NCI-H2029 (cell line): ENCODE results near the gene MUS81.
"Not testable (repeated sequence)": the region's sequence is repeated elsewhere in the genome, so short reads cannot be mapped to it uniquely, and the experiment has no call there.

Source experiments
- DNase-seq: peaks from one replicate; lab custom pipeline; 2025; lab: John Stamatoyannopoulos, UW

Gene MUS81, protein sequence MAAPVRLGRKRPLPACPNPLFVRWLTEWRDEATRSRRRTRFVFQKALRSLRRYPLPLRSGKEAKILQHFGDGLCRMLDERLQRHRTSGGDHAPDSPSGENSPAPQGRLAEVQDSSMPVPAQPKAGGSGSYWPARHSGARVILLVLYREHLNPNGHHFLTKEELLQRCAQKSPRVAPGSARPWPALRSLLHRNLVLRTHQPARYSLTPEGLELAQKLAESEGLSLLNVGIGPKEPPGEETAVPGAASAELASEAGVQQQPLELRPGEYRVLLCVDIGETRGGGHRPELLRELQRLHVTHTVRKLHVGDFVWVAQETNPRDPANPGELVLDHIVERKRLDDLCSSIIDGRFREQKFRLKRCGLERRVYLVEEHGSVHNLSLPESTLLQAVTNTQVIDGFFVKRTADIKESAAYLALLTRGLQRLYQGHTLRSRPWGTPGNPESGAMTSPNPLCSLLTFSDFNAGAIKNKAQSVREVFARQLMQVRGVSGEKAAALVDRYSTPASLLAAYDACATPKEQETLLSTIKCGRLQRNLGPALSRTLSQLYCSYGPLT

DNA sequence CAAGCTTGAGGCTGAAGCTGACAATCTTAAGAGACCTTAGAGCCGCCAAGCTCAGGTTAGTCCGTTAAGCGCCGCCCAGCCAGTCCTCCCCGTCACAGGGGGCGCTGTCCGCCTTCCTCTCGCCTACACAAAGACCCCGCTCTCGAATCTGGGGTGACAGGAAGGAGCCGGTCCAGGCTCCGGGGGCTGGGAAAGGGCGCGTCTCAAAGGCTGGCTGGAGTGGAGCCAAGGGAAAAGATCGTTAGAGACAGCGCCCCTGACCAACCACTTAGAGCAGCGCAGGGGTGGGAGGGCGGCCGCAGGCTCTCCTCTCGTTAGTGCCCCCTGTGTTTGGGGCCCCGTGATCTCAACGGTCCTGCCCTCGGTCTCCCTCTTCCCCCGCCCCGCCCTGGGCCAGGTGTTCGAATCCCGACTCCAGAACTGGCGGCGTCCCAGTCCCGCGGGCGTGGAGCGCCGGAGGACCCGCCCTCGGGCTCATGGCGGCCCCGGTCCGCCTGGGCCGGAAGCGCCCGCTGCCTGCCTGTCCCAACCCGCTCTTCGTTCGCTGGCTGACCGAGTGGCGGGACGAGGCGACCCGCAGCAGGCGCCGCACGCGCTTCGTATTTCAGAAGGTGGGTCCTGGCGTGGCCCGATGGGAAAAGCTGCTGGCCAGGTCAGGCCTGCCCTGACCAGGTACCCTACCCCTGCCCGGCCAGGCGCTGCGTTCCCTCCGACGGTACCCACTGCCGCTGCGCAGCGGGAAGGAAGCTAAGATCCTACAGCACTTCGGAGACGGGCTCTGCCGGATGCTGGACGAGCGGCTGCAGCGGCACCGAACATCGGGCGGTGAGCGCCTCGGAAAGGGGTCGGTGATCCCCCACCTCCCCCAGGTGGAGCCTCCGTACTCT is at the start of gene MUS81:
TSS of gene MUS81 (plus strand) at position 156 of the 887 bp plus-strand sequence. CDS start at position 477, 321 bp downstream.
- DNase-seq: peak; percentile 97

DNA sequence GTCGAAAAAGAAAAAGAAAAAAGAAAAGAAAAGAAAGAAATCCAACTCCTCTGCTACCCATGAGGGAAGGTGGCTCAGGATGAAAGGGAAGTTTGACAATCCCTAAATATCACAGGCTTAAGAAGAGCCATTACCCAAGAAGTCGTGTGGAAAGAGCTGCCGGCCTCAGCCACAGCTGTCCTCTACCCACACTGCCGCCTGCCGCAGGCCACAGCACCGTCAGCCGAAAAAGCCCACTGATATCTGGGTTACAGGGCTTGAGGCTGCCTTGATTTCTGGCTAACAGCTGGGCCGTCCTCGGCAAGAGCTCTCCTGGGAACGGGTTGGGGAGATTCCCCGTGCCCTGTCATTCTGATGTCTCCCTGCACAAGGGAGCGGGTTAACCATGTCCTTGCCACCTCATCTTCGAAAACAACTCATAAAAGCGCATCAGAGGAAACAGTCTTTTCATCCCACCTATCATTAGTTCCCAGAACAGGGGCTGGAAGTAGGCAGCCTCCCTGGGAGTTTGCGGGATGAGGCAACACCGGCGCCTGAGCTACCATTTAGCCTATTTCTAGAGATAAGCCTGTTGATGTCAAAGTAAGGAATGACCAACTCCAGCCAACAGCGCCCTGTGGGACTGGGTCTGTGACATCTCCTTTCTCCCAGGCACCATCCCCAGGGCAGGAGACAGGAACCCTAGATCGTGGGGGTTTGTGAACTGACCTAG is 48.3 kb upstream of the MUS81 start:
- no peak for DNase-seq

DNA sequence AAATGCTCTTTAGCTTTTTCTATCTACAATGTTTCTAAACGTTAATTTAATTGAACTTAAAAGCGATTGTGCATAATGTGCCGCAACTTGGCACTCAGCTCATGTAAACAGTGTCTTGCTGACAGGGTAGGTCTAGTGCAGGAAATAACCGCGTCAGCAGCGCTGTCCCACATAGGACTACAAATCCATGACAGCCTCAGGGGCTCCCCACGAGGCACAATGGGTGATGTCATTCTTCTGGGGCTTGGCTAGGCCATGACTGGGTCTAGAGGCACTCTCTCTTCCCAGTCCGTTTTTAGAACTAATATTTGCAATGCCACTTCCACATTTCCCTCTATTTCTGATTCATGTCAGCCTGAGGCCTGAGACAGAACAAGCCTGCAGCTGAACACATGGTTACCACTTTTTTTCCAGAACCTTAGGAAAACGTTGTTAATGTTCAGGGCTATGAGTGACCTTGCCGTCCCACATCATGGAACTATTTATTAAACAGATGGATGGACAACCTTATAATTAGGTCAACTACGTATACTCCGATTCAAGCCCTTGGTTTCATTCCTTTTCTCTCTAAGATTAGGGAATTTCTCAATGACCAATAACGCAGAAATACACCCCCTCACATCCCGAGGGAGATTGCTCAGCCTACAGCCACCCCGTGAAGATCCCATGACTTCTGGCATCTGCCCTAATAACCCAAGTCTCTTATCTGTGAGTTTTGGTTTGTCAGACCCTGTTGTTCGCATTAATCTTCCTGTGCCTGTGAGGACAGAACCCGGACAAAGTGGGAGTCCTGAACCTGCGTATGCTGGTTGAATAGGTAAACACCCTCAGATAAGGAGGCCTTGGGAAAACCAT is 45.9 kb upstream of the MUS81 start:
- no peak for DNase-seq

DNA sequence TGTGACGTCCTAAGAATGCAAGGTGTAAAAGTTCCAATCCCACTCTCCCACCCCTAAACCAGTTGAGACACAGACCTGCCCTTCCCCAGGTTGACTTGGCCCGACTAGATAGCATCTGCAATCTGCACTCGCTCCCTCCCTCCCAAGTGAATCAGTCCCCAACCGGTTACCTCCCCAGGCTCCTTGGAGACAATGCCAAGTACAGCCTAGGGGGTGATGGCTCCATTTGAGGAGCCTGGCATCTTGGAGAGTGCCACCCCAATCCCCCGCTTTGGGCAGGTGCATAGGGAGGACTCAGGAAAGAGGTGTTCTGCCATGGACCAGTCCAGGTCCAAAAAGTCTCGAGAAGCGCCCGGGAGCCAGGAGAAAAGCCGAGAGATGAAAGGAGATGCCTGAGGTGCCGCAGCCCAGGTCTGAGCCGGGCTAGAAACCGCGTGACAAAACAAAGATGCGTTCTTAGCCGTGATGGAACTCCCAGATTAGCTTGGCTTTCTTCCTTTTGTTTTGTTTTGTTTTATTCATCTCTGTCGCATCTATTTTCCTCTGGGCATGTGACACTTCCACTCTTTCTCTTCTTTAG is 45.2 kb upstream of the MUS81 start:
- no peak for DNase-seq

DNA sequence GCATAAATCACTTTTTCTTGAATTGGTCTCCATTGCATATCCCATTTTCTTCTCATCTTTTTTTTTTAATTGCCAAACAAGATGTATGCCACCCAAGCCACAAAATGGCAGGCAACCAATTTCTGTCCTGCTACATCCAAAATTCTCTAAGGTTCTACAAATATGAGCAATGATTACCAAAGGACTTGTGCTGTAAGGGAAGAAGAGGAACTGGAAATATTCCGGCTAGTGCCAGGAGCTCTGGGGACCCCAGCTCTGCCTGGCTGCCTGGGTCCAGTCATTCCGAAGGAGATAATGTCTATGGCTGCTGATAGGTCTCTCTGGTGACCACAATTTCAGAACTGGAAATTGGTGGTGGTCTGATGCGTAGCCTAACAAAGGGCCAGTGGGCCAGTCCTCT is 43.5 kb upstream of the MUS81 start:
- DNase-seq: no peak

DNA sequence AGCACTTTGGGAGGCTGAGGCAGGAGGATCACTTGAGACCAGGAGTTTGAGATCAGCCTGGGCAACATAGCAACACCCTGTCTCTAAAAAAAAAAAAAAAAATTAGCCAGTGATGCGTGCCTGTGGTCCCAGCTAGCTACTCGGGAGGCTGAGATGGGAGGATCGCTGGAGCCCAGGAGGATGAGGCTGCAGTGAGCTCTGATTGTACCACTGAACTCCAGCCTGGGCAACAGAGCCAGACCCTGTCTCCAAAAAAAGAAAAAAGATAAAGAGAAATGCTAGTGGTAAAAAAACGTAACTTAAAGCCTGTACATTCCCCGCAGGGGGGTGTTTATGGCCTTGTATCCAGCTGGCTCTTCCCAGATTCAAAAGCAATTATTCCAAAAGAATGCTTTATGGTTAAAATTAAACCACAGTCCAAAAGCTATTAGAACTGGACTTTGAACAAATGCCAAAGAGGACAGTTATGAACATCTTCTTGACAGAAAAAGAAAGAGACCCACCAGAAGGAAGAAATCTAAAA is 42.9 kb upstream of the MUS81 start:
- no peak for DNase-seq

DNA sequence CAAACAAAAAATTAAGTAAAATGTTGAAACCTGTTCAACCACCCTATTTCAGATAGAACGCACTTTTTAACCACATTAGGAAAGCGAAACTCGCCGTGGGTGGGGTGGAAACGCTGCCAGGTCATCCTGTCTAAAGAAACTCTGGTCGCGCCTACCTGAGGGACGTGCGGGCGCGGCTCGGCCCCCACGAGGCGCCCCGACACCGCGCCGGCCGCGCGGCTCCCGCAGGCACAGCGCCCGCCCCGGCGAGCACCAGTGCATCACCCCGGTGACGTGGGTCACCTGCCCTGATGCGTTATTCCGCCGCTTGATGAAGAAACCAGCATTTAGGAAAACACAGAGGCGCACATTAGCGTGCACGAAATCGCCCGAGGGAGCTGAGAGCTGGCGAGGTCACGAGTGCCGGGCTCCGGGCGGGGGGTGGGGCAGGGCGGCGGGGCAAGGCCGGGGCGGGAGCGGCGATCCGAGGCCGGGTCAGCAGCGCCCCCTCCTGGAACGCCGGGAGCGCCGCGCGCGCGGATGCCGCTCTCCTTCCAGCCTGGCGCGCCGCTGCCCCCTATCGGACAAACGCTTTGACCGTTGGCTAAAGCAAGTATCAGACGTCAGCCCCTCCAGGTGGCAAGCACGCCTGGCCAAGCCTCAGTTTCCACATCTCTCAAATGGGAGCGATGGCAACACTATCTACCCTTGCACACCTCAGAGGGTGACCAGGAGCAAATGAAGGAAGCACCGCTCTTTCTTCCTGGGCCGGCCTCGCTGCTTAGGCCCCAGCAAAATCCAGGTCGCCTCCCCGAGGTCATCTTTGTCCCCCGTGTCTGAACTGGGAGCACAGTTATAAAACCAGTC is 42.2 kb upstream of the MUS81 start:
- DNase-seq: peak; percentile 85

DNA sequence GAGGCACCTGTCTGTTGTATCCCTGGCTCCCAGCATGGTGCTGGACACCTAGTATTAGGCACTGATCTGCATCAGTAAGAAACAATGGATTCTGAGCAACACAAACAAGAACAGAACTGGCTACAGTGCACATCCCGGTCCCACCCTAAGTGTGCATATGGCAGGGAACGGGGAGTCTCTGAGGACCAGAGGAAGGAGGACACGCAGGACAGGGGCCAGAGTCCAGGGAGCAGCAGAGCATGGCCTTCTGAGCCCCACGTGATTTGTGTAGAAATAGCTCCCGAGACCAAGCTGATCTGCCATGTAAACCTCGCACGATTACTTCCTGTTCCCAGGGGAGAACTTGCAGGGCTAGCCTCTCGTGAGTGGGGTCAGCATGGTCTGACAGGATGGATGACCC is 39.1 kb upstream of the MUS81 start:
- no peak for DNase-seq

DNA sequence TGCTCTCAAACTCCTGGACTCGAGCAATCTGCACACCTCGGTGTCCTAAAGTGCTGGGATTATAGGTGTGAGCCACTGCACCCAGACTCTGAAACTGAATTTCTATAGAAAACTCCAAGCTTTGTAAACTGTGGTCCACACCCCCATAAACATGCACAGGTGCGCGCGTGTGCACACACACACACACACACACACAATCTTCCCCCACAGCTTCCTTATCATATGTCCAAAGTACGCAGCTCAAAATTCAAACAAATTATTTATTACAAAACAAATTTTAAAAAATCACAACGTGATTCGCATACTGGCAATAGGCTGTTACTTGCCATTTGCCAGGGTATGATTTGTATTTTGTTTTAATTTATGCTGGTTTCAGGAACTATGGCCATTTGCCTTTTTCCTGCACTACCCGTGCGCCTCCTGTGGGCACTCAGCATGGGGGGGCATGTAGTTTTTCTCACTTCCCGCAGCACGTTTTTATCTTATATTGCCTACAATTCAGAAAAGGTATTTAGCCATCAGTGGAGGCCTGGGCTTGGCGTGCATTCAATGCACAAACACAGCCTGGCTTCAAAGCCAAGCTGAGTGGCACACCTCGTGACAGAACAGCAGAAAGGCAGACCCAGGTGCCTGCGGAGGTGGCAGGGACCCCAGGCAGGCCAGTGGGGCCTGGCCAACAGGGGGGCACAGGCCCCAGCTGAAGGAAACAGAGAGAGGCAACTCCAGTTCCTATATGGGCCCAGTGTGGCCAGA is 37.3 kb upstream of the MUS81 start:
- no peak for DNase-seq

DNA sequence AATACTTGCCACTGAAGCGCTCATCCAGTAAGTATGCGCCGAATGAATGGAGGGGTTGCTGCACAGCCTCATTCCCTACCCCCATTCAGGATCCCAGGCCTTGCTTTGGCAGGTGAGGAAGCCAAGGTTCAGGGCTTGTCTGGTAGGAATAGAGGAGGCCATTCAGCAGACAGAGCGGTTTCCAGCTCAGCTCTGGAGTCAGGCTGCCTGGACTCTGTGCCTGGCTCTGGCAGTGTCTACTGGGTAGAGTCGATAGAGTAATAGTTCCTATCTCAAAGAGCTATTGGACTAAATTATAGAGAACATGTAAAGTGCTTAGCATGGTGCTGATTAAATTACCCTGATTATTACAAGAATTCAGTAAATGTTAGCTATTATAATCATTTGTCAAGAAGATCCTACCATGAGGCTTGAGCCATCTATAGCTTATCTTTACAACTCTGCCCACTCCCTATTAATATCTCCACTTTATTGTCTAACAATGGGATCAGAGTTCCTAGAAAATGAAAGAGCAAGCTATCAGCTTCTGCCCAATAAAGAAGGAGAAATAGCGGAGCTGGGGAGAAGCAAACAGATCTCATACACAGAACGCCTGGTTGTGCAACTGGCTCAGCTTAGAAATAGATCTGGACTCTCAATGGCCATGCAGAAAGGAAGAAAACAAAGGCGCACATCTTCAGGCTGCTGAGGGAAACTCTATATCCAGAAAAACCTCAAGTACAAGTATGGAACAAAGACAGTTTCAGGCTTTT is 33.1 kb upstream of the MUS81 start:
- DNase-seq: no peak

DNA sequence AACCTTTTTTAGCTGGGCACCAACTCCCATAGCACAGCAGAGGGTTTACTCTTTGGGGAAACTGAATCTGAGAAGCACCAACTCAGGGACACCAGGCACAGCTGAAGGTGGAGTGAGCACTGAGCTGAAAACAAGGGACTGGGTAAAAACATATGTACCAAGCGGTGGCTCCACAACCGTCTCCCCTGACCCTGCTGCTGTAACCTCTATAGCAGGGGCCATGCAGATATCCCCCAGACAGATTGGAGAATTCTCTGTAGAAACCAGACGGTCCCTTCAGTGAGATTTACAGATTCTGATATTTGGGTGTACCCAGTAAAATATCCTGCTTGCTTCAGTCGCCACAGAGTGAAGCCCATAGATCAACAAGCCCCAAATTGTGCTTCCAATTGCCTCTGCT is 30.8 kb upstream of the MUS81 start:
- DNase-seq: no peak

DNA sequence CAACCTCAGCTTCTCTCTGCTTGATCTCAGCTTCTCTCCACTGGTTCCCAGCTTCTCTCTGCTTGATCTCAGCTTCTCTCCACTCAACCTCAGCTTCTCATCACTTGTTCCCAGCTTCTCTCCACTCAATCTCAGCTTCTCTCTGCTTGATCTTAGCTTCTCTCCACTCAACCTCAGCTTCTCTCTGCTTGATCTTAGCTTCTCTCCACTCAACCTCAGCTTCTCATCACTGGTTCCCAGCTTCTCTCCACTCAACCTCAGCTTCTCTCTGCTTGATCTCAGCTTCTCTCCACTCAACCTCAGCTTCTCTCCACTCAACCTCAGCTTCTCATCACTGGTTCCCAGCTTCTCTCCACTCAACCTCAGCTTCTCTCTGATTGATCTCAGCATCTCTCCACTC is 28.0 kb upstream of the MUS81 start:
- DNase-seq: not testable (repeated sequence)

DNA sequence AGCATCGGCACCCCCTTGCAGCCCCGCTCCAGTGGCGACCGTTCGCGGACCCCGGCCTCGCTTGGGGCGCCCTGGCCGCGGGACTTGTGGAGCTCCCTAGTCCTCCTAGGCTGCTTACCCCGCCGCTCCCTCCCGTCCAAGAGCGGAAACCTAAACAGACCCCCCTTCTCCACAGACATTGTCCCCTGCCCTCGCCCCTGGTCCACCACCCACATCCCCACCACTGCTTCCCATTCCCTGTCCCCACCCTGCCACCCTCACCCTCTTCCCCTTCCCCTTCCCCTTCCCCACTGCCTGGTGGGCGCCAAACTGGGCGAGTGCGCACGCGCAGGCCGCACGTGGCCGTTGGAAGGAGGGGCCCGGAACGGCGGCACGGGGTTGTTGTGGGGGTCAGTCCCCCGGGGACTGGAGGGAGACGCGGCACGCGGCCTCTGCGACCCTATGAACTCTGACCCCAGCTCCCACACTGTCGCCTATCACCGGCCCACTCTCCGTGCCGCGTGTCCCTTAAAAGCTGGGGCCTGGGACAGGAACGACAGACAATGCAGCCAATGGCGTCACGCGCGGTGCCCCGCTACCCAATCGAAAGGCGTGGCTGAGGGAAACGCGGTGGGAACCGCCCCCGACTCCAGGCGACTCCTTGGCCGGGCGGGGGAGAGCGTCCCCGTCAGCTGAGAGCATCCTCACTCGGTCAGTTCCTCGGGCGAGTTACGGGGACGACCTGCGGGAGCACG is 26.8 kb upstream of the MUS81 start, which contains the start of gene SNX32:
TSS of gene SNX32 (plus strand) at position 667 of the 734 bp plus-strand sequence. CDS start 103 bp downstream, outside the sequence.
- peak; percentile 90 for DNase-seq

DNA sequence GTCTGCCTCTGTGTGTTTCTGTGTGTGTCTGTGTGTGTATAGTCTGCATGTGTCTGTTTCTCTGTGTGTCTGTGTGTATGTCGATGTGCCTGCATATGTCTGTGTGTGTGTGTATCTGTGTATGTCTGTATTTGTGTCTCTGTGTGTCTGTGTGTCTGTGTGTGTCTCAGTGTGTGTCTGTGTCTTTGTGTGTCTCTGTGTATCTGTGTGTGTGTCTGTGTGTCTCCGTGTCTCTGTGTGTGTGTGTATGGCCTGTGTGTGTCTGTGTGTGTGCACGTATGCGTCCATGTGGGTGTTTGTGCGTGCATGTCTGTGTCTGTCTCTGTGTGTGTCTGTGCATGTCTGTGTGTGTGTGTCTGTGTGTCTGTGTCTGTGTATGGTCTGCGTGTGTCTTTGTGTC is 26.0 kb upstream of the MUS81 start:
- DNase-seq: no peak

DNA sequence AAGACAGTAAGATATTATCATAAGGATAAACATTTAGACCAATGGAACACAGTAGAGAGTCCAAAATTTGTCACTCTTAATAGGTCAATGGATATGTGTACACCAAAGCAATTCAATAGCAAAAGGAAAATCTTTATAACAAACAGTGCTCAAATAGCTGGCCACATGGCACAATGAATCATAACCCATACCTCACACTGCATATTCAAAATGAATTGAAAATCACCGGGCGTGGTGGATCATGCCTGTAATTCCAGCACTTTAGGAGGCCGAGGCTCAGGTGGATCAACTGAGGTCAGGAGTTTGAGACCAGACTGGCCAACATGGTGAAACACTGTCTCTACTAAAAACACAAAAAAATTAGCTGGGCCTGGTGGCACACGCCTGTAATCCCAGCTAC is 18.1 kb upstream of the MUS81 start:
- DNase-seq: no peak

DNA sequence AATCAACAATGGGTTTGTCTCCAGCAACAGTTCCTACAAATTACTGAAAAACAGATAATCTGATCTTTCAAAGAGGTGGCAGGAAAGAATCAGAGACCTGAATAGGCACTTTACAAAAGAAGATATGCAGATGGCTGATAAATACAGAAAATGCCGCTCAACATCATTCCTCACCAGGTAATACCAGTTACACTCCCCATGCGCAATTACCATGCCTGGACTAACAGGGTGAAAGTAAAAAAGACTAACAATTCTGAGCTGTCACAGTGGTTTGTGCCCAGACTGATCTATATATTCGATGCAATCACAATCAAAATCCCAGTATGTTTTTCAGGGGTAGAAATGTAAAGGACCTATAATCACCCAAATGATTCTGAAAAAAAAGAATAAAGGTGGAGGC is 16.4 kb upstream of the MUS81 start:
- no peak for DNase-seq

DNA sequence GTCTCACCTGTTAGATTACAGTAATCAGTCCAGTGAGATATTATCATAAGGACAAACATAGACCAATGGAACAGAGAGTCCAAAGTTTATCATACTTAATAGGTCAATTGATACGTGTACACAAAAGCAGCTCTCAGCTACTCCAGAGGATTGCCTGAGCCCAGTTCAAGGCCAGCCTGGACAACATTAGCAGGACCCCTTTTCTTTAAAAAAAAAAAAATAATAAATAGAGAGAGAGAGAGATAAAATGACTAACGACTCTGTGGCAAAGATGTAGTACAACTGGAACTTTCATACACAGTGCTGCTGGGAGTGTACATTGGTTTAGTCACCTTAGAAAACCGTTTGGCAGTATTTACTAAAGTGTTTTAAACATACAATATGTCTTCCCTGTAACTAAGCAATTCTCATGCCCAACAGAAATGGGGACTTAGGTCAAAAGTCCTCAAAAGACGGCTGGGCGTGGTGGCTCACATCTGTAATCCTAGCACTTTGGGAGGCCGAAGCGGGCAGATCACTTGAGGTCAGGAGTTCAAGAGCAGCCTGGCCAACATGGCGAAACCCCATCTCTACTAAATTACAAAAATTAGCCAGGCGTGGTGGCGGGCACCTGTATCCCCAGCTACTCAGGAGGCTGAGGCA is 15.9 kb upstream of the MUS81 start:
- no peak for DNase-seq
